K562 (cell line): ENCODE data around the gene ALG12. TPM values are rescaled to one million over a fixed set of nuclear protein-coding genes. Genes with fewer than 3 reads are reported as not detected.

ENCODE experiments used
- ATAC-seq: fragments of 200-7000 bp; cut with Tn5 transposase; 3 replicates; pipeline ENCODE4 v1.9.1; 2020; ENCODE audit warnings: moderate library complexity
- BruUV-seq: library from RNA; stranded (reverse); fragments of 400-500 nt; replicated peaks from 2 replicates; lab custom pipeline; 2021; lab: Mats Ljungman, UMichigan
- CTCF ChIA-PET: fragments of 300-600 bp; formaldehyde crosslinking; extraction: SDS; loops from one replicate; lab custom pipeline; 2021; ENCODE audit warnings: low intra/inter-chr PET ratio; lab: Yijun Ruan, JAX
- POLR2A ChIA-PET: fragments of 300-600, 350-650 bp; sonication (Branson Sonifier 250); formaldehyde crosslinking; extraction: SDS; loops from one replicate; lab custom pipeline; 2021; ENCODE audit warnings: antibody characterized with exemption, inconsistent platforms; lab: Yijun Ruan, JAX
- DNase-seq, 4 experiments: peaks; one replicate each; pipeline versions ENCODE4 v3.0.0 to v3.0.0-alpha.2; 2011 to 2018; ENCODE audit warnings: low spot score in 3 of 4, mixed read lengths in 3 of 4; ENCODE audit errors: extremely low read depth in 1 of 4
- FAIRE-seq: peaks from 2 replicates; lab custom pipeline; 2011; peaks lifted over from hg19 to GRCh38; lab: Jason Lieb, UNC
- H2AFZ ChIP-seq: 2 replicates; pipeline ENCODE4 v1.6.0; 2011; ENCODE audit warnings: low read depth, low read length, control low read depth, inconsistent platforms
- H3K27ac ChIP-seq: fragments of 200-600 bp; 3 replicates; pipeline ENCODE4 v1.8.0; 2011; ENCODE audit warnings: low read depth, mild to moderate bottlenecking, control low read depth, inconsistent platforms, low read length, moderate library complexity, mixed read lengths; ENCODE audit errors: extremely low read depth
- H3K27me3 ChIP-seq, 2 experiments: fragments of 300-600 bp in 1 of 2; 2 replicates in 1 of 2; 3 replicates in 1 of 2; pipeline versions ENCODE4 v1.6.0 to v1.8.0; 2011; ENCODE audit warnings: inconsistent platforms in 2 of 2, low read length in 2 of 2, mild to moderate bottlenecking in 1 of 2, mixed read lengths in 1 of 2, moderate library complexity in 1 of 2; ENCODE audit not compliant: control insufficient read depth in 2 of 2, insufficient read depth in 2 of 2
- H3K36me3 ChIP-seq: fragments of 300-600 bp; 3 replicates; pipeline ENCODE4 v1.8.0; 2011; ENCODE audit warnings: mild to moderate bottlenecking, low read length, inconsistent platforms; ENCODE audit not compliant: control insufficient read depth, insufficient read depth
- H3K4me1 ChIP-seq, 2 experiments: fragments of 200-600 bp in 1 of 2; replicated peaks in 1 of 2; 2 replicates in 1 of 2; 3 replicates in 1 of 2; pipeline versions ENCODE4 v1.5.1 to v1.8.0; 2011; ENCODE audit warnings: inconsistent platforms in 2 of 2, low read length in 2 of 2, mild to moderate bottlenecking in 1 of 2, mixed read lengths in 1 of 2, moderate library complexity in 1 of 2; ENCODE audit not compliant: control insufficient read depth in 2 of 2, insufficient read depth in 2 of 2
- H3K4me2 ChIP-seq: 2 replicates; pipeline ENCODE4 v1.6.1; 2011; ENCODE audit warnings: low read length, control low read depth, inconsistent platforms, mixed read lengths; ENCODE audit not compliant: insufficient read depth
- H3K4me3 ChIP-seq: fragments of 200-600 bp; sonication (generic), shearing (Covaris generic); 2 replicates; pipeline ENCODE4 v1.5.1; 2016; ENCODE audit warnings: control low read depth, inconsistent platforms
- H3K79me2 ChIP-seq: fragments of 200-600 bp; 3 replicates; pipeline ENCODE4 v1.8.0; 2011; ENCODE audit warnings: low read length, inconsistent platforms; ENCODE audit not compliant: control insufficient read depth, insufficient read depth
- H3K9ac ChIP-seq, 2 experiments: 2 replicates each; pipeline versions ENCODE4 v1.6.0 to v1.6.1; 2011; ENCODE audit warnings: low read depth in 2 of 2, low read length in 2 of 2, control low read depth in 1 of 2, inconsistent platforms in 1 of 2, mild to moderate bottlenecking in 1 of 2, mixed read lengths in 1 of 2; ENCODE audit not compliant: insufficient read depth in 1 of 2
- H3K9me1 ChIP-seq: one replicate; pipeline ENCODE4 v1.6.0; 2011; ENCODE audit warnings: inconsistent platforms, mild to moderate bottlenecking, low read length, moderate library complexity; ENCODE audit not compliant: control insufficient read depth, insufficient read depth
- H3K9me3 ChIP-seq: replicated peaks from 2 replicates; pipeline ENCODE4 v1.5.1; 2011; ENCODE audit warnings: low read depth, low read length, inconsistent platforms; ENCODE audit not compliant: control insufficient read depth, insufficient read depth
- H4K20me1 ChIP-seq: replicated peaks from 2 replicates; pipeline ENCODE4 v1.6.1; 2011; ENCODE audit warnings: low read length, inconsistent platforms, mixed read lengths; ENCODE audit not compliant: control insufficient read depth, insufficient read depth
- ARID2 ChIP-seq: fragments of 450-650 bp; IDR thresholded peaks from 2 replicates; pipeline ENCODE4 v1.6.1; 2017; ENCODE audit warnings: antibody characterized with exemption, mild to moderate bottlenecking
- ELF4 ChIP-seq: fragments of 450-650 bp; formaldehyde crosslinking; IDR thresholded peaks from 2 replicates; pipeline ENCODE4 v1.4.0; 2022; ENCODE audit warnings: missing genetic modification characterization
- ELK1 ChIP-seq: sonication (generic); formaldehyde crosslinking; IDR thresholded peaks from 2 replicates; pipeline ENCODE4 v1.8.1; 2022; ENCODE audit warnings: missing genetic modification reagents
- KDM5B ChIP-seq: fragments of 200-600 bp; sonication (generic); IDR thresholded peaks from 2 replicates; pipeline ENCODE4 v1.6.1; 2012; ENCODE audit warnings: low read depth, mild to moderate bottlenecking, moderate library complexity, low read length, control low read depth, inconsistent platforms; ENCODE audit not compliant: insufficient replicate concordance
- PHF8 ChIP-seq: fragments of 200-600 bp; sonication (generic); IDR thresholded peaks from 2 replicates; pipeline ENCODE4 v1.6.1; 2012; ENCODE audit warnings: mixed run types, mild to moderate bottlenecking, inconsistent platforms, low read length, moderate library complexity, borderline replicate concordance
- SREBF2 ChIP-seq: sonication (generic); formaldehyde crosslinking; IDR thresholded peaks from 2 replicates; pipeline ENCODE4 v1.4.0; 2020; ENCODE audit warnings: mild to moderate bottlenecking, missing genetic modification reagents
- TFAP4 ChIP-seq: sonication (generic); formaldehyde crosslinking; IDR thresholded peaks from 2 replicates; pipeline ENCODE4 v1.8.0; 2022; ENCODE audit warnings: missing genetic modification reagents, mild to moderate bottlenecking, moderate library complexity, borderline replicate concordance
- TRIM25 ChIP-seq: fragments of 450-650 bp; IDR thresholded peaks from 2 replicates; pipeline ENCODE4 v1.7.0; 2016; ENCODE audit warnings: borderline replicate concordance
- ZBTB2 ChIP-seq: fragments of 450-650 bp; IDR thresholded peaks from 2 replicates; pipeline ENCODE4 v1.6.1; 2016; ENCODE audit warnings: antibody characterized with exemption
- ZNF79 ChIP-seq: fragments of 250-450 bp; sonication (Bioruptor Pico); IDR thresholded peaks from 2 replicates; pipeline ENCODE4 v1.4.0; 2020; ENCODE audit warnings: low read depth, mild to moderate bottlenecking, moderate library complexity
- WGBS: fragments of 100-300 bp; shearing (Covaris generic); methylation state at CpG from one replicate; pipeline ENCODE4 v1.1.6; 2016; ENCODE audit warnings: low coverage, mixed read lengths; ENCODE audit not compliant: insufficient coverage; ENCODE audit errors: missing lambda C conversion rate; 5-methylcytosine and 5-hydroxymethylcytosine counted together
- in situ Hi-C: fragments of 300-500 bp; cut with MboI; formaldehyde crosslinking; loops from 4 replicates; pipeline ENCODE4 v1.15.0; 2018; ENCODE audit warnings: inconsistent platforms, mixed read lengths
- intact Hi-C: fragments of 100-400 bp; cut with micrococcal nuclease; formaldehyde crosslinking; loops from 2 replicates; pipeline ENCODE4 v1.14.2; 2022
- polyA plus RNA-seq, 8 experiments: library from polyadenylated mRNA; depleted of rRNA in 4 of 8; stranded (reverse) in 5 of 8; unstranded in 3 of 8; fragments of >200 nt; fragmentation: Nextera tagmentation in 2 of 8; fragmentation: Illumina TruSeq in 1 of 8; extraction: Ambion mirVana in 2 of 8; extraction: Trizol in 1 of 8; gene quantifications; 2 replicates each; pipeline versions ENCODE4 v1.2.1 to v1.2.3, GENCODE V29; 2011 to 2014; ENCODE audit warnings: inconsistent platforms in 1 of 8, missing spikeins in 1 of 8
- total RNA-seq, 7 experiments: library from RNA; depleted of rRNA in 6 of 7; stranded (reverse); fragments of >200 nt in 6 of 7; fragmentation: Illumina TruSeq in 2 of 7; extraction: Trizol in 2 of 7; gene quantifications; 2 replicates each; pipeline versions ENCODE4 v1.2.1 to v1.2.3, GENCODE V29; 2011 to 2021; ENCODE audit warnings: low replicate concordance in 1 of 7

ALG12 gene
- total and polyA plus RNA-seq, 9 of the 15 experiments (the other 6 are each of a cell fraction or from before 2014, with no cell fraction given): 0.20 to 8.5 (median 3.4) TPM

GRCh38 chr22:49905465-49905864 lies 12.8 kb downstream of the ALG12 start:
- no peaks in the 10 kb centered on the region for H3K9me1 ChIP-seq
- H4K20me1 ChIP-seq: no peaks in the 10 kb centered on the region
- in situ Hi-C loops: no loop called here
- no peak overlapping the region for H2AFZ ChIP-seq
- POLR2A ChIA-PET: interaction anchor here (1.0 to 1.3 kb wide), 2 partner anchors 37 to 49 kb away, joined by 3 to 4 read pairs; no protein-coding TSS in a partner anchor
- TF ChIP-seq ELK1 (no peak), SREBF2 (no peak), TRIM25 (no peak), ZNF79 (CRISPR knock-in tag) (no peak), ZBTB2 (no peak), ELF4 (no peak), PHF8 (no peak), TFAP4 (CRISPR knock-in tag) (no peak), KDM5B (no peak), ARID2 (no peak)
- CTCF ChIA-PET: no interaction called here
- H3K27me3 ChIP-seq: no peaks in the 10 kb centered on the region
- peaks cover 25% of the 10 kb centered on the region; the same call in 2 of the 3 replicates for H3K36me3 ChIP-seq
- FAIRE-seq (no peak), DNase-seq (no peak), ATAC-seq (no peak)
- 0 out of 2 replicates have a peak, but pooled peaks cover 4% of the 10 kb centered on the region for H3K9me3 ChIP-seq
- intact Hi-C loops: no loop called here
- H3K4me2 ChIP-seq: no peak overlapping the region
- BruUV-seq: no TSS peak
- 92% methylated on average over 17 of the region's 18 CpGs for WGBS
- no peak overlapping the region for H3K27ac ChIP-seq
- no peak overlapping the region for H3K4me3 ChIP-seq
- H3K4me1 ChIP-seq: peaks cover 0 to 23% of the 10 kb centered on the region in 2 experiments; a peak in 1 of 5 replicates
- no peak overlapping the region for H3K9ac ChIP-seq
- no peaks in the 10 kb centered on the region for H3K79me2 ChIP-seq
